ENCODE results near the gene TGFBI.

Gene TGFBI

DNA sequence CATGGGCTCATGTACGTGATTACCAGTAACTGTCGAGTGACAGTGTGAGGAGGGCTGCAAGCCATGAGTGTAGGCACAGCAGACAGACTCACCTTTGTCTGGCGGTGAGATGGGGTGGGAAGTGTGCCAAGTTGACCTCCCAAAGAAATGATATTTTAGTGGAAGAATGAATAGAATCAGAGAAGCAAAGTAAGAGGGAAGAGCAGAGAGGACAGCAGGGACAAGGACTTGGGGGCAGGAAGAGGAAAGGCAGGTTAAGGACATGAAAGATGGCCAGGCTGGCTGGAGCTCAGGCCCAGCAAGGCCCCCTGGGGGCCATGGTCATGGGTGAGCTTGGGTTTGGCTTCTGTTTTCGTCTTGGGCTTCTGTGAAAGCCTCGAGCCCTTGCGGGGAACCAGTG, 20.2 kb downstream of the TGFBI start:
- no peak overlapping the region for H3K4me3 ChIP-seq (replicated peaks; ENCODE audit: low read depth, low read length)
- TF ChIP-seq, protein P1, sequence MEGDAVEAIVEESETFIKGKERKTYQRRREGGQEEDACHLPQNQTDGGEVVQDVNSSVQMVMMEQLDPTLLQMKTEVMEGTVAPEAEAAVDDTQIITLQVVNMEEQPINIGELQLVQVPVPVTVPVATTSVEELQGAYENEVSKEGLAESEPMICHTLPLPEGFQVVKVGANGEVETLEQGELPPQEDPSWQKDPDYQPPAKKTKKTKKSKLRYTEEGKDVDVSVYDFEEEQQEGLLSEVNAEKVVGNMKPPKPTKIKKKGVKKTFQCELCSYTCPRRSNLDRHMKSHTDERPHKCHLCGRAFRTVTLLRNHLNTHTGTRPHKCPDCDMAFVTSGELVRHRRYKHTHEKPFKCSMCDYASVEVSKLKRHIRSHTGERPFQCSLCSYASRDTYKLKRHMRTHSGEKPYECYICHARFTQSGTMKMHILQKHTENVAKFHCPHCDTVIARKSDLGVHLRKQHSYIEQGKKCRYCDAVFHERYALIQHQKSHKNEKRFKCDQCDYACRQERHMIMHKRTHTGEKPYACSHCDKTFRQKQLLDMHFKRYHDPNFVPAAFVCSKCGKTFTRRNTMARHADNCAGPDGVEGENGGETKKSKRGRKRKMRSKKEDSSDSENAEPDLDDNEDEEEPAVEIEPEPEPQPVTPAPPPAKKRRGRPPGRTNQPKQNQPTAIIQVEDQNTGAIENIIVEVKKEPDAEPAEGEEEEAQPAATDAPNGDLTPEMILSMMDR (IDR thresholded peaks at IDR 0.05; ENCODE audit: low read depth, low read length, missing control alignments) = no peak
- no peak for DNase-seq (ENCODE audit: extremely low read depth, low read depth)

DNA sequence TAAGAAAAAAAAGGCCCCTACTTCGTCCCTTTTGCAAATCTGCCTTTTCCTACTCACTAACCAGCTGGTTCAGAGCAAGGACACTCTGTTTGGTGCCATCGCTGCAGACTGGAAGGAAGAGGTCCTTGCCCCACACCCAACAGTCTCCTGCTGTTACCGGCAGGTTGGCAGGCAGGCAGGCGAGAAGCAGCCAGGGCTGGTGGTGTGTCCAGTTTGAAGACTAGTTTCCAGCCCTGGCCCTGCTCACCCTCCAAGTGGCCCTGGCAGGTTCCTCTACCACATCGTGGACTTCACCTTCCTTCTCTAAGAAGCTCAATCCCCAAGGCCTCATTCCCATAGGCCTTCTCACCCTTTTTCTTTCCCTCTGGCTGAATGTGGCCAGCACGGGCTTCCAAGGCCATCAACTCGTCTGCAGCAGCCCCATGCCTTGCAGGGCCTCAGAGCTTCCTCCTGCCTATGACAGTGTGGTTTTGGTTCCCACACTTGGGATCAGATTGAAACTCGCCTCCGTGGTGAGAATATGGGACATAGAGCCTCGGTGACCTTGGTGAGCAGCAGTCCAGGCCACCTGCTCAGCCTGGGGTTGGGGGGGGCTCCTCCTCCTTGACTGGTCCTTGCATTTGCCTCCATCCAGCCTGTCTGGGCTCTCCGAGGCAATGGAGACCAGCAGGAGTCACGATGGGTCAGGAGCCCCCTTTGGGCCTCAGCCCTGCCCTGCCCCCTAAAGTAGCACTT, 22.9 kb downstream of the TGFBI start:
- TF ChIP-seq, protein P1 (IDR thresholded peaks at IDR 0.05; ENCODE audit: low read depth, low read length, missing control alignments) = no peak
- DNase-seq (ENCODE audit: extremely low read depth, low read depth) = no peak
- H3K4me3 ChIP-seq (replicated peaks; ENCODE audit: low read depth, low read length) = no peak overlapping the region

DNA sequence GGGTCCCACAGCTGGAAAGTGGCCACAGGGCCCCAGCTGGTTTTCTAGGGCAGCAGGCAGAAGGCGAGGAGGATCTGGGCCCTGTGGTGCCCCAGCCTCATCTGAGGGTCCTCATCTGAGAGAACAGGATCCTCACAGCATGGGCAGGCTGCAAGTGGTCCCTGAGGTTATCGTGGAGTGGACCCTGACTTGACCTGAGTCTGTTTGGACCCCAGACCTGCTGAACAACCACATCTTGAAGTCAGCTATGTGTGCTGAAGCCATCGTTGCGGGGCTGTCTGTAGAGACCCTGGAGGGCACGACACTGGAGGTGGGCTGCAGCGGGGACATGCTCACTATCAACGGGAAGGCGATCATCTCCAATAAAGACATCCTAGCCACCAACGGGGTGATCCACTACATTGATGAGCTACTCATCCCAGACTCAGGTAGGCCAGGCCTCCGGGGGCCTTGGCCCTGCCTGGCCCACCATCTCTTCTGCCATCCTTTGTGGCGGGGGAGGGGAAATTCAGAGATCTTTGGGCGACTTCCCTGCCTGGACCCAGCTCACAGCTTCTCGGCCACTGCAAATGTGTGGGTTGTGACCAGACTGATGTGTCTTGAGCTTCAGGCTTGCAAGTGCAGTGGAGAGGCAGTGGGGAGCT, 24.0 kb downstream of the TGFBI start:
- TF ChIP-seq, protein P1 (IDR thresholded peaks at IDR 0.05; ENCODE audit: low read depth, low read length, missing control alignments) = no peak
- no peak overlapping the region for H3K4me3 ChIP-seq (replicated peaks; ENCODE audit: low read depth, low read length)
- DNase-seq (ENCODE audit: extremely low read depth, low read depth) = no peak

DNA sequence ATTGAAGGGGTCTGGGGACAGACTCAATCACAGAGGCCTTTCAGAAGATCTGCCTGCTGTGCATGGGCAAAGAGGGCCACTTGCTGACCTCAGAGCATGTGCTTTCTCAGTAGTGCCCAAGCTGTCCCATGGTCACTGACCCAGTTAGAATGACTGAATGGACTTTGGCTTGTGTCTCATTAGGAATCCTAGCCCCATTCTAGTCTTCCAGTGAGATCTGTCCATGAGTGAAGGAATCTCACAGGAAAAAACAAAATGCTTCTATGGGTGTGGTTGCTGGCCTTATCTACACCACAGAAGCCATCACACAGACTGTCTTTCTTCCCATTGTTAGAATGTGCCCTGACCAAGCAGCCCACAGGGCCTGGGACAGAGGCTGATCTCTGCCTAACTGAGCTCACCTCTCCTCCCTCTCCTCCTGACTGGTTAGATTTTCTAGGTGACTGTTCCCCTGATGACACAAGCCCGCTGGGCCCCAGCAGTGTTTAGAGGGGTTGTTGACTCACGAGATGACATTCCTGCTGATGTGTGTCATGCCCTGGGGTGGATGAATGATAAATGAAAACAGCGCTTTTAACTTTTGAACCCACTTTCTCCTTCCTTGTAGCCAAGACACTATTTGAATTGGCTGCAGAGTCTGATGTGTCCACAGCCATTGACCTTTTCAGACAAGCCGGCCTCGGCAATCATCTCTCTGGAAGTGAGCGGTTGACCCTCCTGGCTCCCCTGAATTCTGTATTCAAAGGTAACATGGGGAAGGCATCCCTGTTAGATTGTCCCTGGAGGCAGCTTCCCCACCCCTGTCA, 24.8 kb downstream of the TGFBI start:
- TF ChIP-seq, protein P1 (IDR thresholded peaks at IDR 0.05; ENCODE audit: low read depth, low read length, missing control alignments) = no peak
- no peak overlapping the region for H3K4me3 ChIP-seq (replicated peaks; ENCODE audit: low read depth, low read length)
- DNase-seq (ENCODE audit: extremely low read depth, low read depth) = peak; percentile 80

DNA sequence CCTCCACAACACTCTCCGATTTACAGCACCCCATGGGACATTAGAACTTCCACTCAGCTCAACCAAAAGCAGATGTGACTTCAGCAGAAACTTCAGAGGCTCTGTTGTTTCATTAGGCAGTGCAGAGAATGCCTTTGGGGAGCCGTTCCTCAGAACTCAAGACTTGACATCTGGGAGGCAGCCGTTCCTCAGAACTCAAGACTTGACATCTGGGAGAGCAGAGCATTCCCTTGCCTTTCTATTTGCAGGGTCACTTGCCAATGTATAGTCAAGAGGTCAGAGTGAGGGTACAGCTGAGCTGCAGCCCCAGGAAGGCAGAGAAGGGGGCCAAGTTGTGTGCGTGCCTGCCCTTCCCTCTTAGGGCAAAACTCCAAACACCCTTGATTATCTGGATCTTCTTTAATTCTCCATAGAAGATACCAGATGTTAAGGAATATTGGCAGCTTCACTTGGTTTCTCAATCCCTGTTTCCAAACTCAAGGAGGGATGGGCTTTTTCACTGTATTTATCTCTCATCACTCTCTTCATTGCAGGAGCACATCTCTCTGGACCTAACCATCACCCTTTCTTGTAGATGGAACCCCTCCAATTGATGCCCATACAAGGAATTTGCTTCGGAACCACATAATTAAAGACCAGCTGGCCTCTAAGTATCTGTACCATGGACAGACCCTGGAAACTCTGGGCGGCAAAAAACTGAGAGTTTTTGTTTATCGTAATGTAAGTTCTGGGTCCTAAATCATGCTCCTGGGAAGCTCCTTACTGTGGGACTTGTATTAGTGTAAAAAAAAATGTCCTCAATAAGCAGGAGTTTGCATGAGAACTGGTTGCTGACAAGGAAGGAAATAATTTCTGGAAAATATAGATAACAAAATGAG, 25.6 kb downstream of the TGFBI start:
- TF ChIP-seq, protein P1 (IDR thresholded peaks at IDR 0.05; ENCODE audit: low read depth, low read length, missing control alignments) = no peak
- H3K4me3 ChIP-seq (replicated peaks; ENCODE audit: low read depth, low read length) = no peak overlapping the region
- peak; percentile 77 for DNase-seq (ENCODE audit: extremely low read depth, low read depth)

All from HFF-Myc (cell line).